Natural killer cell (primary cell): ENCODE measurements around the gene CWF19L2. TPM values are rescaled to one million over a fixed set of nuclear protein-coding genes. Genes with fewer than 3 reads are reported as not detected.
"Not testable (repeated sequence)": the region's sequence is repeated elsewhere in the genome, so short reads cannot be mapped to it uniquely, and the experiment has no call there.

Experiments used
- ATAC-seq, 3 donors: fragments of 150-1000 bp in 2 of 3; fragments of 200-7000 bp in 1 of 3; cut with Tn5 transposase; 1 replicate in 1 of 3; 2 replicates in 2 of 3; pipeline ENCODE4 v1.10.0; 2021; ENCODE audit warnings: mild to moderate bottlenecking in 2 of 3, moderate library complexity in 2 of 3
- DNase-seq, 2 donors: peaks; one replicate each; pipeline versions ENCODE4 v3.0.0 to v3.0.0-alpha.2; 2013 to 2021; ENCODE audit warnings: mixed read lengths in 1 of 2
- H3K27ac ChIP-seq: one replicate; pipeline ENCODE4 v1.5.1; 2013; ENCODE audit warnings: mild to moderate bottlenecking, low read length
- H3K27me3 ChIP-seq: one replicate; pipeline ENCODE4 v1.6.1; 2013; ENCODE audit warnings: low read length; ENCODE audit not compliant: control insufficient read depth, insufficient read depth
- H3K36me3 ChIP-seq: one replicate; pipeline ENCODE4 v1.6.1; 2013; ENCODE audit warnings: low read length; ENCODE audit not compliant: control insufficient read depth, insufficient read depth
- H3K4me1 ChIP-seq: one replicate; pipeline ENCODE4 v1.6.1; 2013; ENCODE audit warnings: low read length; ENCODE audit not compliant: control insufficient read depth, insufficient read depth
- H3K4me3 ChIP-seq: one replicate; pipeline ENCODE4 v1.5.1; 2013; ENCODE audit warnings: low read length
- H3K9me3 ChIP-seq: one replicate; pipeline ENCODE4 v1.6.1; 2013; ENCODE audit warnings: low read length; ENCODE audit not compliant: control insufficient read depth, insufficient read depth
- H3K27ac Mint-ChIP-seq, 2 donors: one replicate each; pipeline ENCODE4 v1.8.0; 2022; ENCODE audit warnings: mild to moderate bottlenecking in 2 of 2, mixed read lengths in 2 of 2, moderate library complexity in 1 of 2
- H3K27me3 Mint-ChIP-seq, 2 donors: one replicate each; pipeline ENCODE4 v1.8.0; 2022; ENCODE audit warnings: low read depth in 2 of 2, mixed read lengths in 2 of 2
- H3K36me3 Mint-ChIP-seq: one replicate; pipeline ENCODE4 v1.8.0; 2022; ENCODE audit warnings: mixed read lengths
- H3K4me1 Mint-ChIP-seq, 2 donors: one replicate each; pipeline ENCODE4 v1.8.0; 2022; ENCODE audit warnings: mixed read lengths in 2 of 2
- H3K4me3 Mint-ChIP-seq: one replicate; pipeline ENCODE4 v1.8.0; 2022; ENCODE audit warnings: mild to moderate bottlenecking, moderate library complexity, mixed read lengths
- H3K9me3 Mint-ChIP-seq, 2 donors: one replicate each; pipeline ENCODE4 v1.8.0; 2022; ENCODE audit warnings: mixed read lengths in 2 of 2
- WGBS: methylation state at CpG from one replicate; pipeline ENCODE4 v1.1.7; 2013; ENCODE audit warnings: missing lambda C conversion rate; ENCODE audit not compliant: insufficient coverage; 5-methylcytosine and 5-hydroxymethylcytosine counted together
- intact Hi-C: fragments of 100-400 bp; cut with micrococcal nuclease; formaldehyde crosslinking; loops from one replicate; pipeline ENCODE4 v1.14.2; 2022
- total RNA-seq, 4 donors: library from RNA; stranded (reverse); fragments of 120-200 nt in 1 of 4; gene quantifications; one replicate each; pipeline versions ENCODE4 v1.2.3 to v1.2.4, GENCODE V29; 2013 to 2022
- TF ChIP-seq, protein P1 (sequence below): fragments of 200-600 bp; IDR thresholded peaks from one replicate; pipeline ENCODE4 v1.8.0; 2022; ENCODE audit warnings: antibody characterized with exemption

The CWF19L2 gene
- total RNA-seq, 3 donors from 2014 or later (not counting 1 experiment from before 2014, with no cell fraction given), result 25.8 to 34.8 (median 28.0) TPM

DNA sequence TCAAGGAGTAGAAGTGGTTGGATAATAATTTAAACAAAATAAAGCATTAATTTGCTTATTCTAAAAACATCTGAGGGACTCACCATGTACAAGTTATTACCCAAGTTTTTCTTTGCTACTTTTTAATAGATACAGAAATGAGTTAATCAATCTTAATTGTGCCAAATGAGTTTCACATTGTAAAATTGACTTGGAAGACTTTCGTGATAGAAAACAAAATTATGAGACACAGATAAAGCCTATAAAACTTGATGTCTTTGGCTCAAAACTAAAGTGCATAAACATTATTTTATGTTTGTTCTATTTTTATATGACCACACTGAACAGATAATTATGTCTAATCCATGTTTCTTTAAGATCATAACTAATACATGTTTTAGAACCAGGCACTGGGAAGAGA lies 10.1 kb upstream of the CWF19L2 start:
- intact Hi-C loops, result no loop called here
- WGBS, result no CpG with 5 or more reads among the region's 1 CpG
- DNase-seq (no peak), ATAC-seq (no peak)
- TF ChIP-seq, protein P1, sequence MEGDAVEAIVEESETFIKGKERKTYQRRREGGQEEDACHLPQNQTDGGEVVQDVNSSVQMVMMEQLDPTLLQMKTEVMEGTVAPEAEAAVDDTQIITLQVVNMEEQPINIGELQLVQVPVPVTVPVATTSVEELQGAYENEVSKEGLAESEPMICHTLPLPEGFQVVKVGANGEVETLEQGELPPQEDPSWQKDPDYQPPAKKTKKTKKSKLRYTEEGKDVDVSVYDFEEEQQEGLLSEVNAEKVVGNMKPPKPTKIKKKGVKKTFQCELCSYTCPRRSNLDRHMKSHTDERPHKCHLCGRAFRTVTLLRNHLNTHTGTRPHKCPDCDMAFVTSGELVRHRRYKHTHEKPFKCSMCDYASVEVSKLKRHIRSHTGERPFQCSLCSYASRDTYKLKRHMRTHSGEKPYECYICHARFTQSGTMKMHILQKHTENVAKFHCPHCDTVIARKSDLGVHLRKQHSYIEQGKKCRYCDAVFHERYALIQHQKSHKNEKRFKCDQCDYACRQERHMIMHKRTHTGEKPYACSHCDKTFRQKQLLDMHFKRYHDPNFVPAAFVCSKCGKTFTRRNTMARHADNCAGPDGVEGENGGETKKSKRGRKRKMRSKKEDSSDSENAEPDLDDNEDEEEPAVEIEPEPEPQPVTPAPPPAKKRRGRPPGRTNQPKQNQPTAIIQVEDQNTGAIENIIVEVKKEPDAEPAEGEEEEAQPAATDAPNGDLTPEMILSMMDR, result no peak
- no peaks in the 10 kb centered on the region for H3K4me1 Mint-ChIP-seq
- H3K4me3 Mint-ChIP-seq, result no peak overlapping the region
- no peak overlapping the region for H3K4me3 ChIP-seq
- no peak overlapping the region for H3K27ac ChIP-seq
- peaks cover 8% of the 10 kb centered on the region for H3K36me3 Mint-ChIP-seq
- peaks cover 2 to 4% of the 10 kb centered on the region in 2 donors for H3K9me3 Mint-ChIP-seq
- no peak overlapping the region for H3K27ac Mint-ChIP-seq
- no peaks in the 10 kb centered on the region for H3K9me3 ChIP-seq
- H3K27me3 ChIP-seq, result peaks cover 8% of the 10 kb centered on the region
- no peaks in the 10 kb centered on the region for H3K36me3 ChIP-seq
- peaks cover 57 to 65% of the 10 kb centered on the region in 2 donors for H3K27me3 Mint-ChIP-seq
- no peaks in the 10 kb centered on the region for H3K4me1 ChIP-seq

DNA sequence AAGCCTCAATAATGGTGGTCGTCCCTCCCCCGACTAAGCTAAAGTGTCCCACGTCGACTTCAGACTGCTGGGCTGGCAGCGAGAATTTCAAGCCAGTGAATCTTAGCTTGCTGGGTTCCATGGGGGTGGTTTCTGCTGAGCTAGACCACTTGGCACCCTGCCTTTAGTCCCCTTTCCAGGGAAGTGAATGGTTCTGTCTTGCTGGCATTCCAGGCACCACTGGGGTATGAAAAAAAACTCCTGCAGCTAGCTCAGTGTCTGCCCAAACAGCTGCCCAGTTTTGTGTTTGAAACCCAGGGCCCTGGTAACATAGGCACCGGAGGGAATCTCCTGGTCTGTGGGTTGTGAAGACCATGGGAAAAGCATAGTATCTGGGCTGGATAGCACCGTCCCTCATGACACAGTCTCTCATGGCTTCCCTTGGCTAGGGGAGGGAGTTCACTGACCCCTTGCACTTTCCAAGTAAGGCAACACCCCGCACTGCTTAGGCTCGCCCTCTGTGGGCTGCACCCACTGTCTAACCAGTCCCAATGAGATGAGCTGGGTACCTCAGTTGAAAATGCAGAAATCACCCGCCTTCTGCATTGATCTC lies 8.7 kb upstream of the CWF19L2 start:
- 76% methylated on average over 10 of the region's 10 CpGs for WGBS
- H3K9me3 ChIP-seq, H3K27ac ChIP-seq, DNase-seq, intact Hi-C loops, ATAC-seq, H3K4me1 ChIP-seq, H3K4me3 ChIP-seq, H3K9me3 Mint-ChIP-seq, H3K27ac Mint-ChIP-seq, H3K4me3 Mint-ChIP-seq, H3K36me3 ChIP-seq, H3K27me3 ChIP-seq, H3K4me1 Mint-ChIP-seq: not testable (repeated sequence)
- Mint-ChIP-seq H3K36me3 (peaks cover 14% of the 10 kb centered on the region), H3K27me3 (peaks cover 61 to 65% of the 10 kb centered on the region in 2 donors)

DNA sequence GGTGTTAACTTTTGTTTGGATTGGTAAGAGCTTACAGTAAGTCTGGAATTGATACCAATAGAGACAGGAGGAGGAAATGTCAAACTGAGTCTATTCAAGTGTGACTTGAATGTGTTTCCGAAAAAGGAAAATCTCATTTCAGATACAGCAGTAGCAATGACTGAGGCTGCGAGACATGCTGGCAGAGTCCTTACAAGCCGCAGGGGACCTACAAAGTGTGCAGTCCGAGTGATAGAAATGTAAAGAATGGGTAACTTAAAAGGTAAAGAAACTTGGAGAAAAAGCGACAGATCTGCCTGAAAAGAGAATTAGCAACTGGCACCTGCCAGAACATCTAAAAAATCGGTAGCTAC lies 444 bp downstream of the CWF19L2 start:
- peaks cover 23% of the 10 kb centered on the region for H3K36me3 ChIP-seq
- under 1% methylated on average over 6 of the region's 6 CpGs for WGBS
- peak; percentile 24 to 40 (median 24) for ATAC-seq
- peak overlapping the region; percentile 84 for H3K27ac ChIP-seq
- no peaks in the 10 kb centered on the region for H3K27me3 ChIP-seq
- no peaks in the 10 kb centered on the region for H3K9me3 ChIP-seq
- peak overlapping the region; percentile 91 to 95 for H3K27ac Mint-ChIP-seq
- peak overlapping the region; percentile 93 for H3K4me3 ChIP-seq
- DNase-seq, result peak in 1 of 2 donors; percentile 46
- intact Hi-C loops, result loop anchor here (1.0 to 10.0 kb wide), 2 partner anchors 108 to 768 kb away; partner anchors contain the start of genes ALKBH8, ATM and NPAT
- no peaks in the 10 kb centered on the region for H3K9me3 Mint-ChIP-seq
- H3K27me3 Mint-ChIP-seq, result peaks cover 13 to 15% of the 10 kb centered on the region in 2 donors
- TF ChIP-seq, protein P1, result no peak
- peaks cover 24 to 28% of the 10 kb centered on the region in 2 donors for H3K4me1 Mint-ChIP-seq
- H3K4me1 ChIP-seq, result peaks cover 4% of the 10 kb centered on the region
- peaks cover 7% of the 10 kb centered on the region for H3K36me3 Mint-ChIP-seq
- peak overlapping the region; percentile 99 for H3K4me3 Mint-ChIP-seq

DNA sequence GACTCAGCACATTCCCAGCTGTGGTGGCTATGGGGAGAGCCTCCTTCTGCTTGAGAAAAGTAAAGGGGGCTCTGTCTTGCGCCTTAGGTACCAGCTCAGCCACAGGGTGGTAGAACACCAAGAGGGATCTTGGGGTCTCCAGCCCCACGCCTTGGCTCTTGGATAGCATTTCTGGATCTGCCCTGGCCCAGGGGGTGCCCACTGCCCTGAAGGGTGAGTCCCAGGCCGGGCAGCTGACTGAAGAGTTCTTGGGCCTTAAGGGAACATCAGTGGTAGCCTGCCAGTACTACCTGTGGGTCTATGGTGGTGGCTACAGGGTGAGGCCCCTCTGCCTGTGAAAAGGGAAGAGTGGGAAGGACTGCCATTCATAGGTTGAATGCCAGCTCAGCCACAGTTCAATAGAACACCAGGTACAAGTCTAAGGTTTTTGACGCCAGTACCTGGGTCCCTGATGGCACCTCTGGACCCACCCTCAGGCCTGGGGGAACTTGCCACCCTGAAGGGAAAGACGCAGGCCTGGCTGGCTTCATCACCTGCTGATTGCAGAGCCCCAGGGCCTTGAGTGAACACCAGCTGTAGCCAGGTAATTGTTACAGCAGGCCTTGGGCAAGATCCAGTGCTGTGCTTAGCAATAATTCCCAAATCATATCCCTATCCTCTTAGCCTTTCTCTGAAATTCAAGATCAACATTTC lies 3.9 kb downstream of the CWF19L2 start:
- no peak for ATAC-seq
- Mint-ChIP-seq H3K9me3 (no peaks in the 10 kb centered on the region), H3K4me3 (no peak overlapping the region), H3K36me3 (peaks cover 8% of the 10 kb centered on the region), H3K4me1 (peaks cover 24 to 36% of the 10 kb centered on the region in 2 donors), H3K27ac (no peak overlapping the region), H3K27me3 (no peaks in the 10 kb centered on the region)
- Histone ChIP-seq H3K27ac (no peak overlapping the region), H3K27me3 (no peaks in the 10 kb centered on the region), H3K36me3 (peaks cover 30% of the 10 kb centered on the region), H3K4me1 (peaks cover 4% of the 10 kb centered on the region), H3K4me3 (no peak overlapping the region), H3K9me3 (no peaks in the 10 kb centered on the region)
- TF ChIP-seq, protein P1, result no peak
- 90% methylated on average over 5 of the region's 5 CpGs for WGBS
- intact Hi-C loops, result loop anchor here (10.0 kb wide), 1 partner anchor 771 kb away; the partner anchor contains the start of genes ATM and NPAT
- DNase-seq, result no peak
